Left lung (tissue), 10 donors: ENCODE measurements around the gene GGTLC2. TPM values are rescaled to one million over a fixed set of nuclear protein-coding genes. Genes with fewer than 3 reads are reported as not detected.
A peak's percentile ranks its signal among the peaks of the same experiment; 100 is the strongest.

Source experiments
- ATAC-seq: fragments of 200-7000 bp; cut with Tn5 transposase; one replicate; pipeline ENCODE4 v1.9.1; 2020; ENCODE audit warnings: moderate library complexity
- DNase-seq, 4 donors: peaks; one replicate each; pipeline ENCODE4 v3.0.0-alpha.2; 2013 to 2020
- H3K27ac ChIP-seq, 2 donors: fragments of 200-600 bp; sonication (generic) in 1 of 2; one replicate each; pipeline versions ENCODE4 v1.5.0 to v1.8.0; 2020 to 2021
- H3K27me3 ChIP-seq, 2 donors: fragments of 200-600 bp; sonication (generic) in 1 of 2; one replicate each; pipeline versions ENCODE4 v1.5.0 to v1.8.0; 2020 to 2021
- H3K36me3 ChIP-seq, 2 donors: fragments of 200-600 bp; sonication (generic) in 1 of 2; one replicate each; pipeline versions ENCODE4 v1.5.0 to v1.8.0; 2020 to 2021
- H3K4me1 ChIP-seq, 2 donors: fragments of 200-600 bp; one replicate each; pipeline ENCODE4 v1.8.0; 2021
- H3K4me3 ChIP-seq, 2 donors: fragments of 200-600 bp; sonication (generic) in 1 of 2; one replicate each; pipeline versions ENCODE4 v1.5.0 to v1.8.0; 2020 to 2021; ENCODE audit warnings: mild to moderate bottlenecking in 1 of 2
- H3K9me3 ChIP-seq, 2 donors: fragments of 200-600 bp; sonication (generic) in 1 of 2; one replicate each; pipeline versions ENCODE4 v1.5.0 to v1.8.0; 2020 to 2021
- intact Hi-C, 2 donors: fragments of 100-400 bp; cut with DNase I; formaldehyde crosslinking; loops; one replicate each; pipeline versions ENCODE4 v1.11.2 to v1.14.2; 2022
- polyA plus RNA-seq, 6 donors: library from polyadenylated mRNA; unstranded; fragments of 120-200 nt; gene quantifications; one replicate each; pipeline ENCODE4 v1.2.1, GENCODE V29; 2013; ENCODE audit not compliant: insufficient read length in 6 of 6
- total RNA-seq, 2 donors: library from RNA; stranded (reverse); fragmentation: NEBNext Ultra II Directional; extraction: Animal tissue kit (Norgen Biotek cat#: 25700); gene quantifications; one replicate each; pipeline ENCODE4 v1.2.1, GENCODE V29; 2021
- TF ChIP-seq, protein P1 (sequence below), 2 donors: fragments of 200-600 bp; sonication (generic) in 1 of 2; IDR thresholded peaks; one replicate each; pipeline versions ENCODE4 v1.5.0 to v1.8.0; 2021; ENCODE audit warnings: antibody characterized with exemption in 2 of 2
- donor health status: DM: no; HTN: yes; CAD: no.
- donor health status: DM: no; HTN: no; CAD: no.

Gene GGTLC2
- total and polyA plus RNA-seq, 8 donors, result 0.26 to 0.55 (median 0.38) TPM; not detected in 1

DNA sequence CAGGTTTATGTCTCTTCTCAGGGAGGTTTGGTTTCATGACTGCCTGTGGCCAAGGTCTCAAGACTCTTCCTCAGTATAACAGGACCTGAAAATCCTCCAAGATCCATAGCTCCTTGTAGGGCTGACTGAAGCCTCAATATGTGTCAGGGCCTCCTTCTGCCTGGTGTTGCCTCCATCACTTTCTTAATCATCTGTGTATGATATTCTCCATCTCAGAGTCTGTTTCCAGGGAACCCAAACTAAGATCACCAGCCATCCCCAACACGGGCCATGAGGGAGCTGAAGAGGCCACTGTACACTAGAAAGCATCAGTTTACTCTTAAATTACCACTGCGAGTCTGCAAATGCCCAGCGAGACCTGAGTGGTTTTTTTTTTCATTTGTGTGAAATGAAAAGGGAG, 17.7 kb downstream of the GGTLC2 start:
- no peaks in the 10 kb centered on the region for H3K36me3 ChIP-seq
- intact Hi-C loops, result no loop called here
- no peaks in the 10 kb centered on the region for H3K27me3 ChIP-seq
- no peak overlapping the region for H3K4me3 ChIP-seq
- H3K27ac ChIP-seq, result no peak overlapping the region
- ATAC-seq (no peak), DNase-seq (no peak)
- H3K9me3 ChIP-seq, result no peaks in the 10 kb centered on the region
- H3K4me1 ChIP-seq, result no peaks in the 10 kb centered on the region
- TF ChIP-seq, protein P1, sequence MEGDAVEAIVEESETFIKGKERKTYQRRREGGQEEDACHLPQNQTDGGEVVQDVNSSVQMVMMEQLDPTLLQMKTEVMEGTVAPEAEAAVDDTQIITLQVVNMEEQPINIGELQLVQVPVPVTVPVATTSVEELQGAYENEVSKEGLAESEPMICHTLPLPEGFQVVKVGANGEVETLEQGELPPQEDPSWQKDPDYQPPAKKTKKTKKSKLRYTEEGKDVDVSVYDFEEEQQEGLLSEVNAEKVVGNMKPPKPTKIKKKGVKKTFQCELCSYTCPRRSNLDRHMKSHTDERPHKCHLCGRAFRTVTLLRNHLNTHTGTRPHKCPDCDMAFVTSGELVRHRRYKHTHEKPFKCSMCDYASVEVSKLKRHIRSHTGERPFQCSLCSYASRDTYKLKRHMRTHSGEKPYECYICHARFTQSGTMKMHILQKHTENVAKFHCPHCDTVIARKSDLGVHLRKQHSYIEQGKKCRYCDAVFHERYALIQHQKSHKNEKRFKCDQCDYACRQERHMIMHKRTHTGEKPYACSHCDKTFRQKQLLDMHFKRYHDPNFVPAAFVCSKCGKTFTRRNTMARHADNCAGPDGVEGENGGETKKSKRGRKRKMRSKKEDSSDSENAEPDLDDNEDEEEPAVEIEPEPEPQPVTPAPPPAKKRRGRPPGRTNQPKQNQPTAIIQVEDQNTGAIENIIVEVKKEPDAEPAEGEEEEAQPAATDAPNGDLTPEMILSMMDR (IDR thresholded peaks at IDR 0.05), result no peak

DNA sequence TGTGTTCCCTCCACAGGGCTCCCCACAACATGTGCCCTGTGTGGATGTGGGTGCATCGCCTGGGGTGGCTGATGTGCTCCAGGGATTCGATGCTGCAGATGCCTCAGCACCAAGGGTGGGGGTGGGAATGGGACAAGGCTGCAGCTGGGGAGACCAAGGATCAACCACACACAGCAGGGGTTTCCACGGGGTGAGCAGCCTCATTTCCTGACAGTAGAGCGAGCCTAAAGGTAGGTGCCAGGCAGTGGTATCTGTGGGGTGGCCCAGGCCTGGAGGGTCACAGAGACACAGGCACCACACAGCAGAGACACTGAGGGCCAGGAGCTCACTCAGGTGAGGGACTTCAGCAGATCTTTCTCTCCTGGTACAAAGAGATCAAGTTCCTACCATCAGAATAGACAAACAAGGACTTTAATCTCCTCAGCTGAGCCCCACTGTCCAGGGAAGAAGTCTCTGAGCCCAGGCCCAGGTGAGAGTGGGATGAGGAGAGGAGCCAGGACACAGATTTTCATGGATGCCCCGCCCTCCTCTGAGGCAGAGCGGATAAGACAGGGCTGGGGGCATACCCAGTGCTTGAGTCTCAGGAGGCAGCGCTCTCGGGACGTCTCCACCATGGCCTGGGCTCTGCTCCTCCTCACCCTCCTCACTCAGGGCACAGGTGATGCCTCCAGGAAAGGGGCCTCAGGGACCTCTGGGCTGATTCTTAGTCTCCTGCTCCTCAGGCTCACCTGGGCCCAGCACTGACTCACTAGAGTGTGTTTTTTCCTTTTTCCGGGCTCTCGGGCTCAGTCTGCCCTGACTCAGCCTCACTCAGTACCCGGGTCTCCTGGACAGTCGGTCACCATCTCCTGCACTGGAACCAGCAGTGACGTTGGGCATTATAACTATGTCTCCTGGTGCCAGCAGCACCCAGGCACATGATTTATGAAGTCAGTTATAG, 19.7 kb downstream of the GGTLC2 start:
- Histone ChIP-seq H3K36me3 (no peaks in the 10 kb centered on the region), H3K4me1 (no peaks in the 10 kb centered on the region), H3K27ac (no peak overlapping the region), H3K9me3 (no peaks in the 10 kb centered on the region), H3K27me3 (no peaks in the 10 kb centered on the region), H3K4me3 (no peak overlapping the region)
- intact Hi-C loops, result no loop called here
- ATAC-seq, result no peak
- TF ChIP-seq, protein P1 (IDR thresholded peaks at IDR 0.05), result no peak
- no peak for DNase-seq

DNA sequence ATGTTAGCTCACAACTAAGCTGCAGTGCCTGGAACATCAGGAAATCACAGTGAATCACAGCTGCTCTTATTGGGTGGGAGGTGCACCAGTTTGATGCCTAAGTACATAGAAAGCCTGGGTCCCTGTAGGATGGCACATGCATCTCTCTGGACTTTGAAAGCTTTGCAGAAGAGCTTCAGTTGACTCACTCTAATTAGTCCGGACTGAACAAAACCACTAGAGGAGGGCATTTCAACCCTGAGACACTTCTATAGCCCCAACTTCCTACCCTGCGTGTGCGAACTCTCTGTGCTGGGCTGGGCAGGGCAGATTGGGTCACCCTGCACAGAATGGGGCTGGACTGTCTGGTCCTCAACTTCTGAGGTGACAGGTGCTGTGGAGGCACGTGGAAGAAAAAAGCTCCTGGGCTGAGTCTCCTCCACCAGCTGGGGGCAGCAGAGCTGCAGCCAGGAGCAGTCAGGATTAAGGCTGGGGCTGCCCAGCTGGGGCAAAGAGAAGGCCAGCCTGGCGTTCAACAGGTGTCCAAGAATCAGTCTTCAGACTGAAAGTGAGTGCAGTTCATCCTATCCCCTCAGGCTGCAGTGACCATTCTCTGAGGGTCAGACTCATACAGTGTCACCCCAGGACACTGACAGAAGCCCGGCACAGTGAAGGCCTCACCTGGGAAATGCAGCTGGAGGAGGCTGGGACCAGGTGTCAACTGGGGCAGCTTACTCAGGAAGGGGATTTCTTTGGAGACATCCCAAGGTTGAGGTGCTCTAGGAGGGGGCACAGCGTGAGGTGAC, 22.1 kb downstream of the GGTLC2 start:
- TF ChIP-seq, protein P1 (IDR thresholded peaks at IDR 0.05), result peak; percentile 41 to 56
- ATAC-seq (peak; percentile 97), DNase-seq (peak in 2 of 4 donors; percentile 23 to 47)
- peaks cover 0 to 4% of the 10 kb centered on the region in 2 donors for H3K9me3 ChIP-seq
- H3K4me1 ChIP-seq, result no peaks in the 10 kb centered on the region
- no peak overlapping the region for H3K4me3 ChIP-seq
- H3K27me3 ChIP-seq, result no peaks in the 10 kb centered on the region
- intact Hi-C loops, result no loop called here
- no peaks in the 10 kb centered on the region for H3K36me3 ChIP-seq
- H3K27ac ChIP-seq, result no peak overlapping the region

DNA sequence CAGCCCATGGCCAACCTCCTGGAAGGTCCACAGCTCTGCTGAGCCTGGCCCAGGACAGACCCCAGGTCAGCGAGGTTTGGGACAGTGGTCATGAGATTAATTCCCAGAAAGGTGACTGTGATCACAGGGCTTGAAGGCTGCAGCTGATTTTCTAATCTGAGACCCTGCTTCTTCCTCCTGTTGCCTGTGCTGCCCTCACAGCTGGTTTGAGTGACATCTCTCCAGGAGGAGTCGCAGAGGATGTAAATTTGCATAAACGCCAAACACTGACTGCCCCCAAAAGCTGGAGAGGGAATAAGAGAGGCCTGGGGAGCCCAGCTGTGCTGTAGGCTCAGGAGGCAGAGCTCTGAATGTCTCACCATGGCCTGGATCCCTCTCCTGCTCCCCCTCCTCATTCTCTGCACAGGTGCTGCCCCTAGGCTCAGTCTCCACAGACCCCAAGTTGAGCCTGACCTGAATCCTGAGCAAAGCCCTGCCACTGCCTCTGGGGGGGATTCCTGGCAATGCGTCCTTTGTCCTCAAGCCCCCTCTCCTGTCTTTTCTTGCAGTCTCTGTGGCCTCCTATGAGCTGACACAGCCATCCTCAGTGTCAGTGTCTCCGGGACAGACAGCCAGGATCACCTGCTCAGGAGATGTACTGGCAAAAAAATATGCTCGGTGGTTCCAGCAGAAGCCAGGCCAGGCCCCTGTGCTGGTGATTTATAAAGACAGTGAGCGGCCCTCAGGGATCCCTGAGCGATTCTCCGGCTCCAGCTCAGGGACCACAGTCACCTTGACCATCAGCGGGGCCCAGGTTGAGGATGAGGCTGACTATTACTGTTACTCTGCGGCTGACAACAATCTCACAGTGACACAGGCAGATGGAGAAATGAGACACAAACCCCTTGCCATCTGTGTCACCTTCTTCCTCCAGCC, 23.8 kb downstream of the GGTLC2 start:
- no peaks in the 10 kb centered on the region for H3K27me3 ChIP-seq
- TF ChIP-seq, protein P1 (IDR thresholded peaks at IDR 0.05), result no peak
- peaks cover 0 to 4% of the 10 kb centered on the region in 2 donors for H3K9me3 ChIP-seq
- H3K4me3 ChIP-seq, result no peak overlapping the region
- intact Hi-C loops, result no loop called here
- DNase-seq (no peak), ATAC-seq (no peak)
- no peak overlapping the region for H3K27ac ChIP-seq
- no peaks in the 10 kb centered on the region for H3K36me3 ChIP-seq
- H3K4me1 ChIP-seq, result no peaks in the 10 kb centered on the region
